Activated CD4-positive, alpha-beta T cell treated with anti-CD3 and anti-CD28 coated beads, Interleukin-2, amount 50 U/mL, for 16 hours (primary cell): ENCODE measurements around the gene GALNT10.

Experiments
- DNase-seq: peaks from one replicate; pipeline ENCODE4 v3.0.0-alpha.2; 2020

GALNT10 gene

DNA sequence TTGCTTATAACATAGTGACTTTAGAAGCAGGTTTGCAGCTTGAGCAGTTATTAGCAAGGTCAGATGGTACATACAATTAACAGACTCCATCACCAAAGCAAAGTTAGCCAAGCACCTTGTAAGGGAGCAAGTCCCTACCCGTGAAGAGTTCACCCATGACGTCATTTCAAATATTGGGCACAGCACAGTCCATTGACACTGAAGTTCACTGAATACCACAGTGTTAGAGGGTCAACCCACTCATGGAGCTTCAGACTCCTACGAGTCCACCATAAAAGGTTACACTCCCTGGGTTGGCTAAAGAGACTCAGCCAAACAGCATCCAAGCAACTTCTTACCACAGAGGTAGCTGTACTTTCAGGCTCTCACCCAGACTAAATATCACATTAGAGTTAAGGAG lies 77.5 kb downstream of the GALNT10 start:
- DNase-seq = no peak

GRCh38 chr5:154269414-154269813 lies 78.9 kb downstream of the GALNT10 start:
- no peak for DNase-seq

- no peak for DNase-seq
Observed at GRCh38 chr5:154271466-154271865, 80.9 kb downstream of the GALNT10 start.

DNA sequence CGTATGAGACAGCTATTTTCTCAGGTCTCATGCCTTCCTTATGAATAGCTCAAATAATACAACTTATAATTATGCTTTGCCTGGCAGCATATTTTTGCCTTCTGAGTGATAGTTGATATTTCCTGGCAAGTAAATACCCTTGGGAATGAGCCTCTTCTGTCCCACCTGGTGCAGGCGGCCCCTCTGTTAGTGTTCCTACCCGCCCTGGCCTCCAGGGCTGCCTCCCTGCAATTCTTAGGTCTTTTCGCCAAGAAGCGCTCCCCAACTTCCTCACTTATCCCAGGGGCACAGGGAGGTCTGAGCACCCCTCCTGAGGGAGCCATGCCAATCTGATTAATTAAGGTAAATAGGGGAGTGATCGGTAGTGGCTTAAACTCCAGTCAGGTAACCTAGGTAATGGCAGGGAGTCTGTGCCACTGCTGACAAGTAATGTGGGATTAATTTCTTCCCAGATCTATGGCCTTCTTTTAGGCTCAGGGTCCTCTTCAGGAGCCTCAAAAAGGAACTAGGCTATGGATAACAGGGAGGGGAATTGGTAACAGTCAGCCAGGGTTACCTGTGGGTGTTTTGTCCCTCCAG lies 81.5 kb downstream of the GALNT10 start:
- no peak for DNase-seq

GRCh38 chr5:154273028-154273617 lies 82.6 kb downstream of the GALNT10 start:
- peak; percentile 39 for DNase-seq

- no peak for DNase-seq
Observed at GRCh38 chr5:154273963-154274827, 83.7 kb downstream of the GALNT10 start.

GRCh38 chr5:154274828-154275185 lies 84.3 kb downstream of the GALNT10 start:
- DNase-seq = no peak

- DNase-seq = no peak
Observed at GRCh38 chr5:154275566-154275965, 85.0 kb downstream of the GALNT10 start.

DNA sequence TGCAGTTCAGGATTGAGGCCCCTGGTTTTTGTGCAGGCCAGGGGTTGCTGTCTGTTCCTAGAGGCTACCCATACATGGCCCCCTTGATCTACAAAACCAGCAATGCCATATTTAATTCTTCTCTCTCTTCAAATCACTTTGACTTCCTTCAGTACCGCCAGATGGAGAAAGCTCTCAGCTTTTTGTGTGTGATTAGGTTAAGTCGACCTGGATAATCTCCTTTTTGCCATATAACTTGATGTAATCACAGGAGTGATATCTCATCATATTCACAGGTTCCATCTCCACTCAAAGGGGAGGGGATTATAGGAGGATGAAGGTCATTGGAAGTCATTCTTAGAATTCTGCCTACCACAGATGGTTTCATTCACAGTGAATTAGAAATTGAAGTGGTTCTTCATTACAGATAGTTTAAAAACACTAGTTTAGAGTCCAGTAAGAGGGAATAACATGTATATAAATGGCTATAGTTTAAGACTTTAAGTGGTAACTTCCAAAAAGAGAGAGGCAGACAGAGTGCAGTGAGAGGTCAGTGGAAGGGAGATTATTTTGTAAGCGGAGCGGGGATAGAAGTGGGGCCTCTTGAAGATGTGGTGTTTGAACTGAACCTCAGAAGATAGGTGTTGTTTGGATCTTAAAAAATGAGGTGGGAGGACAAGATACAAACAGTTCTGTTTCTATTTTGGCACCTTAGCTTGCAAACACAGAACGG lies 85.9 kb downstream of the GALNT10 start:
- no peak for DNase-seq

GRCh38 chr5:154276973-154277331 lies 86.4 kb downstream of the GALNT10 start:
- DNase-seq = no peak

DNA sequence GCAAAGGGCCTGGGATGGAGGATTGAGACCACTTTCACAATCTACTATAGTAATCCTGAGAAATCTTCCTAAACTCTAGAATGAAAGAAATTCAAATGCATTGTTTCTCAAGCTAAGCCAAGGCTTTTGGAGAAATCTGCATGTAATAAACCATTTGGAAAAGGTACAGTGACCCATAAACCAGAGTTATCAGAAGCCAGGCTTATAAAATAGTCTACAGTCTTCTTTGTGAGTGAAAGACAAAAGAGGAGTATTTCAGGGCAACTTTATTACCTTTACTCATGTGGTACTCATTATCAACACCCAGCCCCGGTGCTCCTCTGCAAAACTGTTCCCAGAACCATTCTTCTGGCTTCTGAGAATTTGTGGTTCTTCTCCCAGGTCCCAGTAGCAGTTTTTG lies 87.0 kb downstream of the GALNT10 start:
- no peak for DNase-seq

DNA sequence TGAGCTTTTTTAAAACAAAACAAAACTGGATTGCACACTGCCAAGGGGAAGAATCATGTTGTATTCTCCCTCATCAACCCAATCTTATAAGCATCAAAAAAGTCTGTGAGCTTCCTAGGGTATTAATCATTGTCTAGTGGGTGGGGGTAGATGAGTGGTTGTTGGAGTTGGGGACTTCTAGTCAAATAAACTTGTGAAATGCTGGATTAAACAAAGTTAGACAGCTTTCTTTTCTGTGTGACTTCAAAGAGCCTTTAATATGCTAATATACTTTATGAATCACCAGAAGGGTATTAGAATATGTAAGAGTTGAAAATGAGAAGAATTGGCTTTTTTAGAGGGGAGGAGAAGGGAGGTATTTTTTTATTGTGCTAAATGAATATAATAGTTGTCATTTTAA lies 87.7 kb downstream of the GALNT10 start:
- DNase-seq = no peak

DNA sequence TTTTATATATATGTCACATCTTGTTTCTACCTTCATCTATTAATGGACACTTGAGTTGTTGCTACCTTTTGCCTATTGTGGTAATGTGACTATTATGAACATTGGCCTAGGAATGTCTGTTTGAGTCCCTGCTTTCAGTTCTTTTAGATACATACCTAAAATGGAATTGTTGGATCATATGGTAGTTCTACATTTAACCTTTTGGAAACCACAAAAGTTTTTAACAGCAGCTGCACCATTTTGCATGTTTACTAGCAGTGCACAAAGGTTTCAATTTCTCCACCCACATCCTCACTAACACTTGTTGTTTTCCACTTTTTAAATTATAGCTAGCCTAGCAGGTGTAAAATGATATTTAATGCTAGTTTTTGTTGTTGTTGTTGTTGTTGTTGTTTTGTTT lies 88.4 kb downstream of the GALNT10 start:
- DNase-seq = no peak

- peak; percentile 4 for DNase-seq
Observed at GRCh38 chr5:154284433-154284832, 93.9 kb downstream of the GALNT10 start.

DNA sequence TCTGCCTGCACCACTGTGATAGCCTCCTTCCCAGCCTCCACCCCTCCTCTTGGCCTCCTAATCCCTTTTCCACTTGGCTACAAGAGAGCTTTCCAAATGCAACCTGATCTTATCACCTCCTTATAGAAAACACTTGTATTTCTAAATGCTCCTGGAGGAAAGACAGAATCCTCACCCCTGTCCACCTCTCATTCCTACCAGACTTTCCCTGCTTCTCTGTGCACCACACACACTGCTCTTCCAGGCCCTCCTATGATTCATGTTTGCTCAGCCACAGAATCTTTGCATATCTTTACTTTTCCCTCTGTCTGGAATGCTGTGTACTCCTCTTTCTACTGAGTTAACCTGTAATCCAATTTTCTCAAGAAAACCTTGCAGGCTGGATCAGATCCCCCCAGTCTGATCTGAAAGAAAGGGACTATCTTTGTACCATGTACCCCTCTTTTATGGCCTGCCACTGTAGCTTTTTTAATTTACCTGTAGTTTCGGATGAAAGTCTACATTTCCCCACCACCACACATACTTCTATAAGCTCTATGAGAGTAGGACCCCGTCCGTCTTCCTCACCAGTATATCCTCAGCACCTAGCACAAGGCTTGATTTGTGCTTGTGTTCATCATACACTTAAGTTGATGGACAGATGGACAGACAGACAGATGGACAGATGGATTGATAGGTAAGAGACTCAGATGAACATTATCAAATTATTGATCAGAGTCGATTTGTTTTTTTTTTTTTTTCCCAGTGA lies 95.3 kb downstream of the GALNT10 start:
- DNase-seq = no peak

- DNase-seq = no peak
Observed at GRCh38 chr5:154286557-154286956, 96.0 kb downstream of the GALNT10 start.

- no peak for DNase-seq
Observed at GRCh38 chr5:154287136-154287535, 96.6 kb downstream of the GALNT10 start.

DNA sequence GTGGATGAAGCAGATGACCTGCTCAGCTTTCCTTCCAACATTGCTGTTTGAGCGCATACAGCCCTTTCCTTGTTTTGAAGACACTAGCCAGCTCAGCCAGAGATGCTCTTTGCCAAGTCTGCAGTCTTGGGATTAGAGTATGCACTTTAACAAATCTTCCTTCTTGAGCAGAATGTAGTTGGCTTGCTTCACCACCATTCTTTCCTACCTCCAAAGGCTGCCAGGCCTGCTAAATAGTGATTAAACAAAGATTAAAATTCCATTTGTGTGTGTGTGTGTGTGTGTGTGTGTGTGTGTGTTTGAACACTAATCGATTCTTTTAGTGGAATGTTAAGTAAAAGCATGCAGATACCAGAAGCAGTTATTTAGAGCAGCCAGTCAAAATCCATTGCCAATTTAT lies 97.6 kb downstream of the GALNT10 start:
- no peak for DNase-seq

DNA sequence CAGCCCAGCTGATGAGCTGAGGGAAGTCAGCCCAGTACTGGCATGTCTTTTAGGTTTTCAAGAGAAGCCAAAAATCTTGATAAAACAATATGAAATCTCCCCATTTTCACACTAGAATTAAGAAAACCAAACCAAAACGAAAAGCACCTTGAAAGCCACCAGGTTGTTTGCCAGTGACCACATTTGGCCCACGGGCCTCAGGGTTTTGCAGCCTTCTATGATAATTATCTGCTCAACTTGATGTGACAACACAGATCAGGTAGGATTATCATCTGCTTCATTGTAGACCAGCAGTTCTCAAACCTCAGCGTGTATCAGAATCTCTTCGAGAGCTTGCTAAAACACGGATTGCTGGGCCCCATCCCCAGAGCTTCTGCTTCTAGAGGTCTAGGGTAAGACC lies 101.4 kb downstream of the GALNT10 start:
- no peak for DNase-seq

DNA sequence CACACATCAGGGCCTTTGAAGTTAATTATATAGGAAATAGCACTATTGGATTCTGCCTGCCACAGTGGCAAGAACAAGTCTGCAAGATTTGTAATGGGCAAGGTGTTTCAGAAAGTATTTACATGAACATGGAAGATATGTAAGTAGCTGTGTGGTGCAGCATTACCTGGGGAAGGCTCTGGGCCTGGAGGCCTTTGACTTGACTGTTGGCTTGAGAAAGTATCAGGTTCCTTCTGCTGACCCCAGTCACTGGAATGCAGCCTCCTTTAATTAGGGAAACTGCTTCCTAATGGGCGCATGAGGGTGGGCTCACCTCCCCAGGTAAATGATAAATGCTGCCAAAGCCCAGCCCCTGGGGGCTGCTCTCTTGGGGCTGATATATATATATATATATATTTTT lies 102.7 kb downstream of the GALNT10 start:
- DNase-seq = no peak

- DNase-seq = no peak
Observed at GRCh38 chr5:154295551-154295950, 105.0 kb downstream of the GALNT10 start.

DNA sequence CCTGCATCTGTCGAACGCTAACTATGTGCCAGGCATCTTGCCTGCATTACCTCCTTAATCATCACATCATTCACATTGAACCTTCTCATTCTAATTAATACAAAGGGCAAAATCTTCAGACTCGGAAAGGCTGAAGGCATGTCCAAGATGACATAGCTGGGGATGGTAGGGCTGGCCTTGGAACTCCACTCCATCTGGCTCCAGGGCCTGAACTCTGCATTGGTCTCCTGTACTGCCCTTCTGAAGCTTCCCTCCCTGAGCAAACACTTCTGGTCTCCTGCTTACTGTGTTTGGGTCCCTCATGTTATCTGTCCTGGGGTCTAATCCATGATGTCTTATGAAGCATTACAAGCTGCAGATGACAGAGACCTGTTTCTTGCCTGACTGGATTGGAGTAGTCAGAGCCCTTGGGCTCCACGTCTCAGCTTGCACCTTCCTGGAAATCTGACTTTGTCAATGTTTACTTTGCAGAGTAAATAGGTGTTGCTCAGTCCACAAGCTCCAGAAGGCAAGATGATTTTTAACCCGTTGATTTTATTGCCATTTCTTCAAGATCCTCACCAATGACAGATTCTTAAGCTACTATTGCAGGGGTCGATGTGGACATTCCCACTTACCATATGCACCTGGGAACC lies 106.1 kb downstream of the GALNT10 start:
- no peak for DNase-seq

- no peak for DNase-seq
Observed at GRCh38 chr5:154298065-154298464, 107.5 kb downstream of the GALNT10 start.
